RWPE1 (cell line): ENCODE measurements around the gene TEDC1.
A peak's percentile ranks its signal among the peaks of the same experiment; 100 is the strongest.

Experiments used
- CTCF ChIA-PET: fragments of 350-600 bp; sonication (Branson Sonifier 250); formaldehyde crosslinking; extraction: SDS; loops from one replicate; lab custom pipeline; 2021; lab: Yijun Ruan, JAX
- POLR2A ChIA-PET: fragments of 400-600 bp; formaldehyde crosslinking; extraction: SDS; loops from one replicate; lab custom pipeline; 2020; ENCODE audit warnings: antibody characterized with exemption; ENCODE audit not compliant: low non-redundant PET; lab: Yijun Ruan, JAX
- DNase-seq: peaks from one replicate; pipeline ENCODE4 v3.0.0; 2012; ENCODE audit warnings: low spot score
- H3K27ac ChIP-seq: fragments of 450-650 bp; 2 replicates; pipeline ENCODE4 v1.5.1; 2017
- TF ChIP-seq, protein P1 (sequence below): fragments of 450-650 bp; conservative IDR thresholded peaks from 2 replicates; pipeline ENCODE4 v1.5.1; 2017; ENCODE audit warnings: low read depth, mild to moderate bottlenecking

TEDC1 gene

DNA sequence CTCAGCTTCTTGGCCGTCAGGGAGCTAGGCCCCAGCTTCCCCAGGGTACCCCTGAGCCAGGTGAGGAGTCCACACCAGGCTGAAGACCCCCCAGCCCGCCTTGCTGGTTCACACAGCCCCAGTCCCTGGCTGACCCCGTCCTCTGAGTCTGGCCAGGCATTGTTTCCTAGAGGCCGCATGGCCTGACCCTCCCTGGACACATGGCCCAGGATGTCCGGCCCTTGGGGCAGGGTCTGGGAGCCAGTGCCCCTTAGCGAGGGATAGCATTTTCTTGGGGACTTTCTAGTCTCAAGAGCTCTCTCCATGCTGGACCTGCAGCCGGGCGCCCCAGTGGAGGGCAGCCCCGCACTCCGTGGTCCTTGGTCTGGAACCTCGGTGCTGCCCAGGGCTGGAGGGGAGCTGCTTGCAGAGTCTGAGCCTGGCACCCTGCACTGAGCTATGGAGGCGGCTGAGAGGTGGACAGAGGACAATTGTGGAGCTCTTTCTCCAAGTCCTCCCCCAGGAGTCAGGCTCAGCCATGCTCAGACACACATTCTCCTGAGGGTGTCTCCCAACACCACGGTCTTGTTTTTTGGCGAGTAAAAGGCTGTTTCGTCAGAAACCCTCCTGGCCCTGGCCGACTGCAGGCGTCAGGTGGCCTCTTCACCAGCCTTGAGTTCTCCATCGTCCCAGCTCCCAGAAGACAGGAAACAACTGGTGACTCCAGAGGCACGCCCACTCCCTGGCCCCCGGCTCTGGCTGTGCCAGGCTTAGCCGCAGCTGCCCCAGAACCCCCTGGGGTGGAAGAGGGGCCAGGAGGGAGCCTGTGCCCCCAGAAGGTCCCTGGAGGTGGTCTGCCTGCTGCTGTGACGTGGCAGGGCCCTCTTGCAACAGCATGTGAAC lies 34.1 kb upstream of the TEDC1 start:
- peak overlapping the region; percentile 37 for H3K27ac ChIP-seq
- CTCF ChIA-PET: interaction anchor here (0.6 to 1.2 kb wide), 3 partner anchors 9 to 33 kb away, joined by 3 to 4 read pairs (median 3); no protein-coding TSS in a partner anchor
- DNase-seq: no peak
- TF ChIP-seq, protein P1, sequence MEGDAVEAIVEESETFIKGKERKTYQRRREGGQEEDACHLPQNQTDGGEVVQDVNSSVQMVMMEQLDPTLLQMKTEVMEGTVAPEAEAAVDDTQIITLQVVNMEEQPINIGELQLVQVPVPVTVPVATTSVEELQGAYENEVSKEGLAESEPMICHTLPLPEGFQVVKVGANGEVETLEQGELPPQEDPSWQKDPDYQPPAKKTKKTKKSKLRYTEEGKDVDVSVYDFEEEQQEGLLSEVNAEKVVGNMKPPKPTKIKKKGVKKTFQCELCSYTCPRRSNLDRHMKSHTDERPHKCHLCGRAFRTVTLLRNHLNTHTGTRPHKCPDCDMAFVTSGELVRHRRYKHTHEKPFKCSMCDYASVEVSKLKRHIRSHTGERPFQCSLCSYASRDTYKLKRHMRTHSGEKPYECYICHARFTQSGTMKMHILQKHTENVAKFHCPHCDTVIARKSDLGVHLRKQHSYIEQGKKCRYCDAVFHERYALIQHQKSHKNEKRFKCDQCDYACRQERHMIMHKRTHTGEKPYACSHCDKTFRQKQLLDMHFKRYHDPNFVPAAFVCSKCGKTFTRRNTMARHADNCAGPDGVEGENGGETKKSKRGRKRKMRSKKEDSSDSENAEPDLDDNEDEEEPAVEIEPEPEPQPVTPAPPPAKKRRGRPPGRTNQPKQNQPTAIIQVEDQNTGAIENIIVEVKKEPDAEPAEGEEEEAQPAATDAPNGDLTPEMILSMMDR: no peak
- POLR2A ChIA-PET: no interaction called here

DNA sequence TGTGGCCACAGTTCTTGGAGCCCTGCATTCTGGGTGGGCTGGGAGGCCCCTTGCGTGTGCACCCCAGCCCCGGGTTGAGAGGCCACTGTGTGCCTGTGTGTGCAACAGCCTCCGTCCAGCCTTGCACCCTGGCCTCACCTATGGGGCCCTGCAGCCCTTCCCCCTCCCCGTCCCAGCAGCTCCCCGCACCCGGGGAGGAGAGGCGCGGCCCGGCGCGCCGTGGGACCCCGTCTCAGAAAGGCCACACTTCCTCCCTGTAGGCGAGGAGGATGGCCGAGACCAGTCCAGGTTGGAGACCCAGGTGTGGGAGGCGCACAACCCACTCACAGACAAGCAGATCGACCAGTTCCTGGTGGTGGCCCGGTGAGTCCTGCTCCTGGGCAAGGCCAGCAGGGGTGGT lies 33.0 kb upstream of the TEDC1 start:
- TF ChIP-seq, protein P1: no peak
- ChIA-PET CTCF (interaction anchor here (0.7 kb wide), 1 partner anchor 9 kb away, joined by 3 read pairs; no protein-coding TSS in a partner anchor), POLR2A (no interaction called here)
- DNase-seq: no peak
- no peak overlapping the region; the same call in 1 of the 2 replicates for H3K27ac ChIP-seq

DNA sequence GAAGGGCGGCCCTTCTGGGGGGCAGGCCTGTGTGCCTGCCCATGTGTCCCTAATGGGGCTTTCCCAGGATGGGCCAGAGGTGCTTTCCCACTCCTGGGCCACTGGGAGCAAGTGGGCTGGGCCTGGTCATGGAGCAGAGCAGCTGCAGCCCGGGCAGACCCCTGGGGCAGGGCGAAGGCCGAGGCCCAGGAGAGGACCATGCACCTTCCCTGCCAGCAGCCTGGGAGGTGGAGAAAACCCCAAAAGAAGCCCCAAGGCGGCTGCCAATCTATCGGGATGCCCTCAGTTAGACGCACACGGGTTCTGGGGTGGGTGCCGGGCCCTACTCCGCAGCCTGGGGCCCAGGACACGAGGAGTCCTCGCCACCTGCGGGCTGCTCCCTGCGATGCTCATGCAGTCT lies 32.5 kb upstream of the TEDC1 start:
- CTCF ChIA-PET: no interaction called here
- no peak overlapping the region; the same call in 1 of the 2 replicates for H3K27ac ChIP-seq
- TF ChIP-seq, protein P1: no peak
- no peak for DNase-seq
- POLR2A ChIA-PET: no interaction called here

DNA sequence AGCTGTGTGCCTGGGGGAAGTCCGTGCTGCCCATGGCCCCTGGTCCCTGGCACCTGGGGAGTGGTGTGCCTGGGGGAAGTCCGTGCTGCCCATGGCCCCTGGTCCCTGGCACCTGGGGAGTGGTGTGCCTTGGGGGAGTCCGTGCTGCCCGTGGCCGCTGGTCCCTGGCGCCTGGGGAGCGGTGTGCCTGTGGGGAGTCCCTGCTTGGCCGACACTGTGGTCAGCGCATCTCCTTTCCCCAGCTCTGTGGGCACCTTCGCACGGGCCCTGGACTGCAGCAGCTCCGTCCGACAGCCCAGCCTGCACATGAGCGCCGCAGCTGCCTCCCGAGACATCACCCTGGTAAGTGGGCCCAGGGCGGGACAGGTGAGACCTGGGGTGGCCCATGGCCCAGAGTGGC lies 30.9 kb upstream of the TEDC1 start:
- CTCF ChIA-PET: no interaction called here
- POLR2A ChIA-PET: no interaction called here
- peak overlapping the region; percentile 100; the same call in 1 of the 2 replicates for H3K27ac ChIP-seq
- TF ChIP-seq, protein P1: no peak
- no peak for DNase-seq

DNA sequence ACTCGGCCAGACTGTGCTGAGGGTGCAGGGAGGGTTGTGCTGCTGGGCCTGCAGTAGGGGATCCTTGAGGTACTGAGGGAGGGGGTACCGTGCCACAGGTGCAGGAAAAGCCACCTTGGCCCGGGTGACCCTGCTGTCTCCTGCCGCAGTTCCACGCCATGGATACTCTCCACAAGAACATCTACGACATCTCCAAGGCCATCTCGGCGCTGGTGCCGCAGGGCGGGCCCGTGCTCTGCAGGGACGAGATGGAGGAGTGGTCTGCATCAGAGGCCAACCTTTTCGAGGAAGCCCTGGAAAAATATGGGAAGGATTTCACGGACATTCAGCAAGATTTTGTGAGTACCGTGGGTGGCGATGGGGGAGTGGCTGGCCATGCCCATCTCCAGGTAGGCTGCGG lies 30.4 kb upstream of the TEDC1 start:
- H3K27ac ChIP-seq: peak overlapping the region; percentile 100
- ChIA-PET CTCF (no interaction called here), POLR2A (no interaction called here)
- DNase-seq: no peak
- TF ChIP-seq, protein P1: no peak

DNA sequence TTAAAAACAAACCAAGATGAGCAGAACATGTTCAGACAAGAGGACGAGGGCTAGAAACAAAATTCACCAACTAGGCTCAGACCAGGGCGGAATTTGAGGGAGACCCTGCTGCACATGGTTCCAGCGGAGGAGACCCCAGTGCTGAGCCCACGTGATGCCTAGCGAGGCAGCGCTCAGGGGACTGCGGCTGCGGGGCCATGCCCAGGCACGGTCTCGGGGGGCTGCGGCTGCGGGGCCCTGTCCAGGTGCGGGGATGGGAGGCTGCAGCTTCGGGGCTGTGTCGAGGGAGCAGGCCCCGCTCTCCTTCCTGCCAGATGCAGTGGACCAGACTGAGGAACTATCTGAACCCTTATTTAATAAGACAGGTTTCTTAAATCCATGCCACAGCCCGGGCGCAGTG lies 29.1 kb upstream of the TEDC1 start:
- TF ChIP-seq, protein P1: no peak
- CTCF ChIA-PET: interaction anchor here (0.6 to 0.7 kb wide), 2 partner anchors 50 to 67 kb away, joined by 3 to 4 read pairs; no protein-coding TSS in a partner anchor
- DNase-seq: no peak
- POLR2A ChIA-PET: no interaction called here
- peak overlapping the region; percentile 100 for H3K27ac ChIP-seq
